GM18526 (cell line): Measurements from ENCODE around the gene CAMP.

Experiments
- POLR2A ChIP-seq: IDR thresholded peaks from 3 replicates; pipeline ENCODE4 v1.6.1; 2011; ENCODE audit not compliant: insufficient read length; ENCODE audit errors: extremely low read depth

The CAMP gene

DNA sequence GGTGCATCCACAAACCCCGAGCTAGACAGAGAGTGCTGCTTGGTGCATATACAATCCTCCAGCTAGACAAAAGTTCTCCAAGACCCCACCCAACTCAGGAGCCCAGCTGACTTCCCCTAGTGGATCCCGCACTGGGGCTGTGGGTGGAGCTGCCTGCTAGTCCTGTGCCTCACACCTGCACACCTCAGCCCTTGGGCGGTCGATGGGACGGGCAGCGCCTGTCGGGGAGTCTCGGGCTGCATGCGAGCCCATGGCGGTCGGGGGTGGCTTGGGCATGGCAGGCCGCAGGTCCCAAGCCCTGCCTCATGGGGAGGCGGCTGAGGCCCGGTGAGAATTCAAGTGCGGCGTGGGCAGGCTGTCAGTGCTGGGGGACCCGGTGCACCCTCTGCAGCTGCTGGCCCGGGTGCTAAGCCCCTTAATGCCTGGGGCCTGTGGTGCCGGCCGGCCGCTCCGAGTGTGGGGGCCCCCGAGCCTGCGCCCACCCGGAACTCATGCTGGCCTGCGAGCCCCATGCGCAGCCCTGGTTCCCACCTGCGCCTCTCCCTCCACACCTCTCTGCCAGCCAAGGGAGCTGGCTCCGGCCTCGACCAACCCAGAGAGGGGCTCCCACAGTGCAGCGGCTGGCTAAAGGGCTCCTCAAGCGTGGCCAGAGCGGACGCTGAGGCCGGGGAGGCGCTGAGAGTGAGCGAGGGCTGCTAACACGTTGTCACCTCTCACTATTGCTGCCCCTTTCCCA lies 48.6 kb downstream of the CAMP start:
- no peak for TF ChIP-seq POLR2A

DNA sequence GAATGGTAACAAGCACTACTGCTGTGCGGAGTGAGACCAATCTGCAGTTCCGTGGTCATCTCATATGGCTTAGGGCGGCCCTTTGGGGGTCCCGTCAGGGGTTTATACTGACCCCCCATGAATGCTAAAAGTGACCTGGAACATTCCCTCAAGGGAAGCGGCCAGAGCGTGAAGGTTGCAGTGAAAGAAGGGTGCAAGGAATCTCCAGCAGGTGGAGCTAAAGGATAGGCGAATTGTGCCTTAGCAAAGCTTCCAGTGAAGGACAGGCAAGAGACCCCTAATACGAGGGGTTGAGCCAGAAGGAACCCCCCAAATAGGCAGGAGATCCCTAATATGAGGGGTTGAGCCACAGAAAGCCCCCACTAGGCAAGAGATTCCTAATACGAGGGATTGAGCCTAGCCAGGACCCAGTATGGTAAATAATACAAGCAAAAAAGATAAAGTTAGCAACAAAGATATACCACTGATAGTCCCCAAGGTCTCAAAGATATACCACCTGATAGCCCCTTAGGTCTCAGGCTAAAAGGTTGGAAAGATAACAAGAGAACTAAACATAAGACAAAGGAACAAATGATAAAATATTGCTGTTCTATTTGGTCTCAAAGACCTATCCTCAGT lies 50.4 kb downstream of the CAMP start:
- no peak for TF ChIP-seq POLR2A

DNA sequence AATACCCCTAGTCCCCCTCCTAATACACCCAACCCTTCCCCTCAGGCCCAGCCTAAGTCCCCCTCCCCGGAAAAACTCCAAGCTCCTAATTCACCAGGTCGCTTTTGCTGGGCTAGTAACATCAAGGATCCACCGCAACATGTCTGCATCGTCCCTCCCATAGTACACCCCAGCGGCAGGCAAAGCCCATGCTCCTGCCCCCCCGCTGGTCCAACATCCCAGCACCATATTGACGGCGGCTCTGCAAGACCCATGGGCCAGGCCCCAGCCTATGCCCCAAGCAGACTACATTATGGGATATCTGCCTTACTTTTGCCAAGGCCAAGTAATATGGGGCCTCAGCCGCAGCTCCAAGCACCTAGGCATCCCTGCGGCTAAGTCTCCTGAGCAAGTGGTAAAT lies 51.2 kb downstream of the CAMP start:
- no peak for TF ChIP-seq POLR2A
